ENCODE measurements around the gene USP17L22. TPM values are rescaled to one million over a fixed set of nuclear protein-coding genes. Genes with fewer than 3 reads are reported as not detected.

Gene USP17L22
- total RNA-seq, 6 donors from 2014 or later = not detected

Other genes starting within 250 kb of the USP17L22 start
- not detected for gene FAM90A26, start 97.2 kb upstream of the USP17L22 start, total RNA-seq
- gene USP17L10, start 57.0 kb upstream of the USP17L22 start, total RNA-seq = not detected
- gene USP17L11, start 52.2 kb upstream of the USP17L22 start, total RNA-seq = not detected
- gene USP17L12, start 47.5 kb upstream of the USP17L22 start, total RNA-seq = not detected
- gene USP17L13, start 42.7 kb upstream of the USP17L22 start, total RNA-seq = not detected
- gene USP17L15, start 33.2 kb upstream of the USP17L22 start, total RNA-seq = not detected
- gene USP17L17, start 23.7 kb upstream of the USP17L22 start, total RNA-seq = not detected
- not detected for gene USP17L18, start 19.0 kb upstream of the USP17L22 start, total RNA-seq
- not detected for gene USP17L19, start 14.2 kb upstream of the USP17L22 start, total RNA-seq
- gene USP17L20, start 9.5 kb upstream of the USP17L22 start, total RNA-seq = not detected
- gene USP17L21, start 4.7 kb upstream of the USP17L22 start, total RNA-seq = not detected
- gene USP17L24, start 57.5 kb downstream of the USP17L22 start, total RNA-seq = not detected
- not detected for gene USP17L25, start 62.3 kb downstream of the USP17L22 start, total RNA-seq
- gene USP17L26, start 67.0 kb downstream of the USP17L22 start, total RNA-seq = not detected
- gene USP17L5, start 71.8 kb downstream of the USP17L22 start, total RNA-seq = not detected
- gene USP17L27, start 76.5 kb downstream of the USP17L22 start, total RNA-seq = not detected
- gene USP17L28, start 81.3 kb downstream of the USP17L22 start, total RNA-seq = not detected
- gene USP17L29, start 86.0 kb downstream of the USP17L22 start, total RNA-seq = not detected
- gene USP17L30, start 95.5 kb downstream of the USP17L22 start, total RNA-seq = not detected
- not detected for gene DEFB131A, start 176.8 kb downstream of the USP17L22 start, total RNA-seq